GM19025 (cell line): ENCODE results near the gene RASAL1.
"Not testable (repeated sequence)": the region's sequence is repeated elsewhere in the genome, so short reads cannot be mapped to it uniquely, and the experiment has no call there.

ENCODE experiments used
- ATAC-seq: cut with Tn5 transposase; IDR thresholded peaks from one replicate; pipeline ENCODE4 v1.9.1; 2021; ENCODE audit warnings: mild to moderate bottlenecking, low read depth, moderate library complexity; ENCODE audit not compliant: unreplicated experiment

The RASAL1 gene

GRCh38 chr12:113119980-113120669, 15.4 kb downstream of the RASAL1 start:
- ATAC-seq = no peak

GRCh38 chr12:113118142-113118541, 17.4 kb downstream of the RASAL1 start:
- no peak for ATAC-seq

GRCh38 chr12:113117684-113118083, 17.9 kb downstream of the RASAL1 start:
- ATAC-seq = not testable (repeated sequence)

GRCh38 chr12:113116875-113117274, 18.7 kb downstream of the RASAL1 start:
- ATAC-seq = no peak

- no peak for ATAC-seq
Observed at GRCh38 chr12:113115455-113116126, 20.0 kb downstream of the RASAL1 start.

- no peak for ATAC-seq
Observed at GRCh38 chr12:113114447-113115178, 20.9 kb downstream of the RASAL1 start.

GRCh38 chr12:113113397-113113796, 22.2 kb downstream of the RASAL1 start:
- no peak for ATAC-seq

- no peak for ATAC-seq
Observed at GRCh38 chr12:113112043-113112899, 23.3 kb downstream of the RASAL1 start.

- ATAC-seq = no peak
Observed at GRCh38 chr12:113111247-113111646, 24.3 kb downstream of the RASAL1 start.

- no peak for ATAC-seq
Observed at GRCh38 chr12:113109872-113110599, 25.5 kb downstream of the RASAL1 start.

- no peak for ATAC-seq
Observed at GRCh38 chr12:113109360-113109759, 26.2 kb downstream of the RASAL1 start.

GRCh38 chr12:113108308-113108707, 27.3 kb downstream of the RASAL1 start:
- no peak for ATAC-seq

- no peak for ATAC-seq
Observed at GRCh38 chr12:113106361-113106760, 29.2 kb downstream of the RASAL1 start.

GRCh38 chr12:113105606-113106271, 29.8 kb downstream of the RASAL1 start:
- no peak for ATAC-seq

- ATAC-seq = no peak
Observed at GRCh38 chr12:113104953-113105510, 30.5 kb downstream of the RASAL1 start.

GRCh38 chr12:113103756-113104450, 31.7 kb downstream of the RASAL1 start:
- ATAC-seq = no peak

- ATAC-seq = no peak
Observed at GRCh38 chr12:113102811-113103210, 32.8 kb downstream of the RASAL1 start.

- ATAC-seq = no peak
Observed at GRCh38 chr12:113101751-113102150, 33.8 kb downstream of the RASAL1 start.
